ENCODE results near the gene CYP26A1.

The CYP26A1 gene

GRCh38 chr10:93073539-93074146 lies at the start of gene CYP26A1:
TSS of gene CYP26A1 (plus strand) at chr10:93073893. CDS start at chr10:93073935, 42 bp downstream.
- DNase-seq (ENCODE audit: low read depth), result no peak

GRCh38 chr10:93026072-93026471 lies 47.6 kb upstream of the CYP26A1 start:
- DNase-seq (ENCODE audit: low read depth), result no peak

GRCh38 chr10:93027508-93027907 lies 46.2 kb upstream of the CYP26A1 start:
- no peak for DNase-seq (ENCODE audit: low read depth)

- DNase-seq (ENCODE audit: low read depth), result no peak
These were observed 44.8 kb upstream of the CYP26A1 start for GRCh38 chr10:93028883-93029282.

GRCh38 chr10:93030409-93030808 lies 43.3 kb upstream of the CYP26A1 start:
- DNase-seq (ENCODE audit: low read depth), result no peak

GRCh38 chr10:93032105-93032808 lies 41.4 kb upstream of the CYP26A1 start:
- no peak for DNase-seq (ENCODE audit: low read depth)

- no peak for DNase-seq (ENCODE audit: low read depth)
These were observed 40.9 kb upstream of the CYP26A1 start for GRCh38 chr10:93032809-93033137.

GRCh38 chr10:93034426-93034825 lies 39.3 kb upstream of the CYP26A1 start:
- no peak for DNase-seq (ENCODE audit: low read depth)

GRCh38 chr10:93039110-93039509 lies 34.6 kb upstream of the CYP26A1 start:
- DNase-seq (ENCODE audit: low read depth), result no peak

- no peak for DNase-seq (ENCODE audit: low read depth)
These were observed 34.0 kb upstream of the CYP26A1 start for GRCh38 chr10:93039721-93040120.

- no peak for DNase-seq (ENCODE audit: low read depth)
These were observed 19.2 kb upstream of the CYP26A1 start for GRCh38 chr10:93054486-93054885.

- no peak for DNase-seq (ENCODE audit: low read depth)
These were observed 15.6 kb upstream of the CYP26A1 start for GRCh38 chr10:93058139-93058538.

GRCh38 chr10:93059975-93060886 lies 13.5 kb upstream of the CYP26A1 start, which contains the start of gene CYP26C1:
TSS of gene CYP26C1 (plus strand) at chr10:93060798. CDS start at chr10:93061264, 466 bp downstream.
- no peak for DNase-seq (ENCODE audit: low read depth)

- no peak for DNase-seq (ENCODE audit: low read depth)
These were observed 12.7 kb upstream of the CYP26A1 start for GRCh38 chr10:93060887-93061593.

GRCh38 chr10:93061594-93062513 lies 11.8 kb upstream of the CYP26A1 start:
- DNase-seq (ENCODE audit: low read depth), result no peak

GRCh38 chr10:93062514-93063143 lies 11.1 kb upstream of the CYP26A1 start:
- no peak for DNase-seq (ENCODE audit: low read depth)

- DNase-seq (ENCODE audit: low read depth), result no peak
These were observed 10.3 kb upstream of the CYP26A1 start for GRCh38 chr10:93063144-93063976.

- DNase-seq (ENCODE audit: low read depth), result no peak
These were observed 9.6 kb upstream of the CYP26A1 start for GRCh38 chr10:93063977-93064660.
